ENCODE measurements around the gene AGO1.
"Not testable (repeated sequence)": the region's sequence is repeated elsewhere in the genome, so short reads cannot be mapped to it uniquely, and the experiment has no call there.

Gene AGO1

DNA sequence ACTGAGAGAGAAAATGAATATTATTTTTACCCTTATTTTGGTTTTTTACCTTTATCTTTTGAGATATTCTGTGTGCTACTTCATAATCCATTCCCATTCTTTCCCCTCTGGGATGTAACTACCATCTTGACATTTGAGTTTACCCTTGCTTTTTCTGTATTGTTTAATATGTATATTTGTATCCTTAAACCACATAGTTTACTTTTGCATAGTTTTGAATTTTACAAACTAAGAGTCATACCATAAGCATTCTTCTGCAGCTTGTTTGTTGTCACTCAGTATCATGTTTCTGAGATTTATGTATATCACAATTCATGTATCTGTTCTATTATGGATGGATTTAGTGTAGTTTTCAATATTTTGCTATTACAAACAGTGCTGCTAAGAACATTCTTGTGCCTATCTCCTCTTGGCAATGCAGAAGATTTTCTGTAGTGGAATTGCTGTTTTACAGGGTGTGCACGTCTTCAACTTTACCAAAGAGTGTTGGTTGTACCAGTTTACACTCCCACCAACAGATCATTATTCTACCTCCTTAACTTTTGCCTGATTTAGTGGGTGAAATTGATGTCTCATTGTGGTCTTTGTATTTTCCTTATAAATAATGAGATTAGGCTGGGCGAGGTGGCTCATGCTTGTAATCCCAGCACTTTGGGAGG is 12.2 kb upstream of the AGO1 start:
- DNase-seq = no peak

- no peak for DNase-seq
These were observed 9.7 kb upstream of the AGO1 start for GRCh38 chr1:35873243-35873750.

DNA sequence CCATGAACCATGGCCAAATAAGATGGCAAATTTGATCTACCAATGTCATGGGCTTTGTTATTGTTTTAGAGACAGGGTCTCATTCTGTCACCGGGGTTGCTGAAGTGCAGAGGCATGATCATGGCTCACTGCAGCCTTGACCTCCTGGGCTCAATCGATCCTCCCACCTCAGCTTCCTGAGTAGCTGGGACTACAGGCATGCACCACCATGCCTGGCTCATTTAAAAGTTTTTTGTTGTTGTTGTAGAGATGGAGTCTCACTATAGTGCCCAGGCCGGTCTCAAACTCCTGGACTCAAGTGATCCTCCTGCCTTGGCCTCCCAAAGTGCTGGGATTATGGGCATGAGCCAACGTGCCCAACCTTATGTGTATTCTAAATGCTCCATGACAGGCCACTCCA is 8.9 kb upstream of the AGO1 start:
- DNase-seq = not testable (repeated sequence)

DNA sequence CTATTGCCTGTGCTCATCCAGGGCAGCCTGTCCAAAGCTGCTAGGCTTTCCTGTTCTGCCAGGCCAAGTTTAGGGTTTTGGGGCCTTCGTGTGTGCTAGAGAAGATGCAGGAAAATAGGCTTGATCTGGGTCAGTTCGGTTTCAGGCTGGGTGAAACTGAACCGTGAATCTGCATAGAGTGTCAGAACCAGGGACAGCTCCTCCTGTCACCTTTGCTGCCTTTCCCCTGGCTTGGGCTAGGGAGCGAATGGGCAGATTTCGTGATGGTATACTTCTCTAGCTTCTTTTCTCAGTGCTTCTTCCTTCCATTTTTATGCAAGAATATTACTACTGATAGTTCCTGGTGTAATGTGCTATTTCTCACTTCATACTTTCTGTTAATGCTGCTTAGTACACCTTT is 6.0 kb upstream of the AGO1 start:
- no peak for DNase-seq

DNA sequence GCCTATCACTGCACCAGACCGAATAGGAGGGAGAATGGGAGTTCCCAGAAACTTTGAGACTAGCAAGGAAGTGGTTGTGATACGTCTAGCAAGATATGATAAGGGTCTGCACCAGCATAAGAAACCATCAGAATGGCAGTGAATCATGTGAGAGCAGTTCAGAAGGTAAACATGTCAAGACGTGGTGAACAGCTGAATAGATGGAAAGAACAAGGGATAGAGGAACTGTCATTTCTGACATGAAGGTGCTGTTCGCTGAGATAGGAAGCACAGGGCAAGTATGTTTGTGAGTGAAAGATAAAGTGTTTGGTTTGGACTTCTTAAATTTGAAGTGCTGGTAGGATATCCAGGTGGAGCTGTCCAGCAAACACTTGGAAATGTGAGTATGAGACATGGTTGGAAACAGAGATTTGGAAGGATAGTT is 1.1 kb upstream of the AGO1 start:
- DNase-seq = no peak

GRCh38 chr1:35882586-35882944 is 444 bp upstream of the AGO1 start:
- no peak for DNase-seq

GRCh38 chr1:35883635-35884101 is 659 bp downstream of the AGO1 start:
- DNase-seq = no peak

DNA sequence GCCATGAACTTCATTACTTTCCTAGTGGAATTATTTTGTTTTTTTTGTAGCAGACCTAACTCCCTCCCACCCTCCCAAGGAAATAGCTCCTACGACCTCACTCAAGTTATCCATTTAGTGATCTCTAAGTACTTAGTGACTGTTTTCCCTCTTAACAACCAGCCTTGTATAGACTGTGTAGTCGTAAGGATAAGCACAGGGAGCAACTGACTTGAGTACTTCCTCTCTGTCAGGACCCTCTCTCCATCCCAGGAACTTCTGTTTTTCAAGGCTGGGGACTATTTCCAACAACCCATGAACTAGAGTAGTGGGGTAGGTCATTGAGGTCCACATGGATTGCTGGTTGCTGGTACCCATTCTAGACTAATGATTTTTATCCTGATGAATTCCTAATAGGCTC is 1.9 kb downstream of the AGO1 start:
- DNase-seq = no peak

GRCh38 chr1:35885961-35886558 is 3.1 kb downstream of the AGO1 start:
- DNase-seq = no peak

DNA sequence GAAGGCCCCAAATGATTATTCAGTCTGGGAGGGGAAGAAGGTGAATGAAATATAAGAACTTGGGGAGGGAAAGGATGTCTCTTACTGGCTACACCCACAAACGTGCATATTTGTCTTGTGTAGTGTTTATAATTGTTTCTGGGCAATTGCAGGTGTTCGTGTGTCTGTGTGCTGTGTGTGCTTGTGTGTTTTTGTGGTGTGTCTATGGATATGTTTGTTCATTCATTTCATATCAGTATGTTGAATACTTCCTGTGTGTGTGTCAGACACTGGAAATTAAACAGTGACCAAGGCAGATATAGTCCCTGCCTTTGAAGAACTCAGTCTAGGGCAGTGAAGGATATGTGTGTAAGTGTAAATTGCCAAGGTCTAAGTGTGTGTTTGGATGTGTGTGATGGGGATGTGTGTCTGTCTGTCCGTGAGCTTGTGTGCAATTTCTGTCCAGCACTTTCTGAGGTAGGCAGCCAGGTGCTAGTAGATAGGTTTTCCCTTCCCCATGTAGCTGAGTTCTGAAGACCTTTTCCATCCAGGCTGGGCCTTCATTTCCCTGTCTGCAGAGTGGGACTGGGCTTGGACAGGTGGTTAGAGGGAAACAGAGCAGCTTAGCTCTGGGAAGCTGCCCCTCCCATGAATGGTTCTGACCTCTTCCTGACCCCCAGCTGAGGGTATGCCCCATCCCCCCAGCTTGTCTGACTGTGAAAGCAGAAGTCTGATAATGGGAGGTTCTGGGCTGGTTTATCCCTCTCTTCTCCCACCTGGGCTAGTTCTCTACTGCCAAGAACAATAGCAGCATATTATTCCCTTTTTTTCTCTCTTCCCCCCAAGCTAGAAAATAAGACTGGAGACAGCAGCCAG is 3.8 kb downstream of the AGO1 start:
- no peak for DNase-seq

- DNase-seq = no peak
These were observed 4.5 kb downstream of the AGO1 start for GRCh38 chr1:35887508-35887907.

GRCh38 chr1:35888255-35888654 is 5.2 kb downstream of the AGO1 start:
- no peak for DNase-seq

DNA sequence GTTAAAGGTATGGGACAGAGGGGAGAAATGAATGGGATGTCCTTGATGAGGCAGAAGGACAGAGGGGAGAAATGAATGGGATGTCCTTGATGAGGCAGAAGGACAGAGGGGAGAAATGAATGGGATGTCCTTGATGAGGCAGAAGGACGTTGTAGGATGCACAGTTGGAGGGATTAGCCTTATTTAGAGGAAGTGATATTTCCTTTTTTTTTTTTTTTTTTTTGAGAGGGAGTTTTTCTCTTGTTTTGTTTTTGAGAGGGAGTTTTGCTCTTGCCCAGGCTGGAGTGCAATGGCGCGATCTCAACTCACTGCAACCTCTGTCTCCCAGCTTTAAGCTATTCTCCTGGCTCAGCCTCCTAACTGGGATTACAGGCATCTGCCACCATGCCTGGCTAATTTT is 6.0 kb downstream of the AGO1 start:
- DNase-seq = not testable (repeated sequence)

GRCh38 chr1:35893051-35893879 is 10.3 kb downstream of the AGO1 start:
- no peak for DNase-seq

DNA sequence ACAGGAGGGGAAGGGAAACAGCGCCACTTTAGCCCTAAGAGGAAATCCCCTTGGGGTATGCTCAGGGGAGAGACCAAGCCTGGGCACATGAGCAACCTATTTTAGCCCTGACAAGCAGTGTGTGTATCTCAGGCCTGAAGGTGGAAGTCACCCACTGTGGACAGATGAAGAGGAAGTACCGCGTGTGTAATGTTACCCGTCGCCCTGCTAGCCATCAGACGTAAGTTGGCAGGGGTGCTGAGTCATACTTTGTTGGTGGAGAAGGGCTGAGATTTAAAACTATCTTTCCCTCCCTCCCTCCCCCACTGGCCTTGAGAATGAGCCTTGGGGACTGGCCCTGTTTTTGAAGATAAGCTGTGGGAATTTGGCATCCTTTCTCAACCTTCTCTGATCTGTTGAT is 11.2 kb downstream of the AGO1 start:
- DNase-seq = no peak

DNA sequence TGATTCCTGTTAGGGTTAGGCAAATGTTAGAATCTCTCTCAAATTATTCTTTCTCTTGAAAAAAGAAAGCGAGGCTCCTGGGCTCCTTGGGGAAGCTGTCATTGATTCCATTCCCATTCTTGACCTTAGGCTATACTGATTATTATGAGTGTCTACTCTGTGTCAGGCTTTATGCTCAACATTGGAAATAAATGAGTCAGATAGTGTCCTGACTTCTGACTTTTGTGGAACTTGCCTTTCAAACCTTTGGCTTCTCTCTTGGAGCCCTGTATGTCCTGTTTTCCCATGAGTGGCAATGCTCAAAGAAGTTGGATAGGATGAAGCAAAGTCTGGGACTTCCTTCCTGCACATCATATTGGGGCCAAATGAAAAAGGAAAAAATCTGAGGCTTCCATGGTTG is 11.6 kb downstream of the AGO1 start:
- no peak for DNase-seq

DNA sequence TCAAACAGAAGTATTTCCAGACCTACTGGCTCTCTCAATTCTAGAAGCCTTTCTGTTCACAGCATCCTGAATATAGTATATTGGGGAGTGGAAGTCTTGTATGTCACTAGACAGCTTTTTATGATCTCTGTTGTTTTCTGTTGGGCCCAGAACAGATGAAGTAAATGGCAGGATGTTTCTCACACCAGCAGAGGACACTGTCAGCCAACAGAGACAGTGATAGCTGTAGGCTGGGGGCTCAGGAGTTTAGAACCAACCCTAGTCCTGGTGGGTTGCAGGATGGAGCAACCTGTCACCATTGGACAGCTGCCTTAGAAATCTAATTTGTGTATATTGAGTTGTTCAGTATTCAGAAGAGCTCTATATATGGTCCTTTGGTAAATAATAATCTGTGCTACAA is 16.9 kb downstream of the AGO1 start:
- no peak for DNase-seq

DNA sequence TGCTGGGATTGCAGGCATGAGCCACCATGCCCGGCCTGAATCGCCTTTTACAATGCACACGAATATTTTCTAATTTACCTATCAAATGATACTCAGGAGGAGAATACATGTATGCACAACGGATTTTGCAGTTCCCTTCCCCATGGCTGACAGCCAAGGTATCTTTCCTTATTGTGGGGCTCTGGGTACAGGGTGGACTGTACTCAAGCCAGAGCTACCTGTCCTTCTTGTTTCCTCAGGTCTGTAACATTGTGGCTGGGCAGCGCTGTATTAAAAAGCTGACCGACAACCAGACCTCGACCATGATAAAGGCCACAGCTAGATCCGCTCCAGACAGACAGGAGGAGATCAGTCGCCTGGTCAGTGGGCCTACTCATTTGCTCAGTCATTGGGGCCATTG is 18.2 kb downstream of the AGO1 start:
- no peak for DNase-seq

DNA sequence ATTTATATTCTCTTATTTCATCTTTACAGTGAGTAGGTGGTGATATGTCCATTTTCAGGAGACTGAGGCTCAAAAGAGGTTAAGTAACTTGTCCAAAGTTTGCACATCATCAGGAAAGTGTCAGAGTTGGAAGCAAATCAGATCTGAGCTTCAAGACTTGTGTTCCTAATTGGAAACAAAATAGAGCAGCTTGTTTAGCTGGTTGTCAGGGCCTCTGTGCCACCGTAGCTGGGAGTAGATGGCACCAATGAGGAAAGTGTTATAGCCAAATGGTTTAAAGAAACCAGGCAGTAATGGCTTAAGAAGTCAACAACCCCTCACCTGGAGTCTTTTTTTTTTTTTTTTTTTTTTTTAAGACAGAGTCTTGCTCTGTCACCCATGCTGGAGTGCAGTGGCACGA is 19.7 kb downstream of the AGO1 start:
- no peak for DNase-seq

GRCh38 chr1:35914717-35915116 is 31.7 kb downstream of the AGO1 start:
- no peak for DNase-seq

DNA sequence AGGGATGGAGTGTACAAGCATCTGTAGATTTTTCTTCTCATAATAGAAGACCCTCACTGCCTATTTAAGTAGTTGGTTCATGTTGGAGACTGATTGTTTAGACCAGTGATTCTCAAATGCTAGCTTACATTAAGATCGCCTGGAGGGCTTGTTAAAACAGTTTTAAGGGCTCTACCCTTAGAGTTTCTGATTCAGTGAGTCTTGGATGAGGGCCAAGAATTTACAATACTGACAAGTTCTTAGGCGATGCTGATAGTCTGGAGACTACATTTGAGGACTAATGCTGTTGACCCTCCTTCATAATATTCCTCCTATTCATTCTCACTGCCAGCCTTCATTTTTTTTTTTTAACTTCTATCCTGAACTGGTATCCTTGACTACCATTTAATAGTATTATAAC is 32.7 kb downstream of the AGO1 start:
- DNase-seq = no peak

DNA sequence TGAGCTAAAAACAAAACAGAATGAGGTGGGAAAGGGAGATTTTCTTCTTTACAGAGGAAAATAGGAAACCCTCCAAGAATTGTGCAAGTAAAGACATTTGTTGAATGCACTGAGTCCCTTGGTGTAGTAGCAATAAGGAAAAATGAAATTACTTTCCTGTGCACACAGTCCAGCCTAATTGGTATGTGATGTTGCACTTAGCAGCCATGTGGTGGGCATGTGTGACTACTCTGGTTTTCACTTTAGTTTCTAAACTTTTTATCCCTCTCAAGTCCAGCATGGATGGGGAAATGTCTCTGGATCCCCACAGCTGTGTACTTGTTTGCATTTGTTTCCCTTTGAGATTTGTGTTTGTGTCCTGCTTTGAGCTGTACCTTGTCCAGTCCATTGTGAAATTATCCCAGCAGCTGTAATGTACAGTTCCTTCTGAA is 40.8 kb downstream of the AGO1 start:
- no peak for DNase-seq

DNA sequence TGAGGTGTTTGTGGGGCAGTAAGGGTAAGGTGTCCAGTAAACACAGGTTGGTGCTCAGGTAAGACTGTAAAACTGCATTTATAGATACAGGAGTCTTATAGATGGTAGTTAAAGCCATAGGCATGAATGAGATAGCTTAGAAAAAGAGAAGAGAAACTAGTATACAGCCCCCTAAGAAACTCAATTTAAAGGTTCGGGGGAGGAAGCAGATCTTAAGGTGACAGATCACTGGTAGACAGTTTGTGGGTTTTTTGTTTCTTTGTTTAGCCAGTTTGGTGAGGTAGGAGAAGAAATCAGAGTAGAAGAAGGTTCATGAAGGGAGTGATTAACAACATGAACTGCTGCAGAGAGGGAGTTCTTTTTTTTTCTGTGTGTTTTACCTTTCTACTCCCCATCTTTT is 41.8 kb downstream of the AGO1 start:
- DNase-seq = no peak
